Esophagus muscularis mucosa (tissue), 4 donors: ENCODE data around the gene CPA5. TPM values are rescaled to one million over a fixed set of nuclear protein-coding genes. Genes with fewer than 3 reads are reported as not detected.
A peak's percentile ranks its signal among the peaks of the same experiment; 100 is the strongest.

Experiments
- DNase-seq: peaks from one replicate; pipeline ENCODE4 v3.0.0-alpha.2; 2017; ENCODE audit errors: extremely low spot score
- H3K27ac ChIP-seq, 4 donors: fragments of 200-600 bp; sonication (generic); replicated peaks in 1 of 4; 1 replicate in 3 of 4; 2 replicates in 1 of 4; pipeline ENCODE4 v1.5.1; 2016 to 2019; ENCODE audit warnings: mild to moderate bottlenecking in 1 of 4
- H3K27me3 ChIP-seq, 4 donors: fragments of 200-600 bp; sonication (generic); one replicate each; pipeline versions ENCODE4 v1.5.1 to v1.6.0; 2016 to 2019
- H3K36me3 ChIP-seq, 4 donors: fragments of 200-600 bp; sonication (generic); one replicate each; pipeline ENCODE4 v1.5.1; 2016 to 2019
- H3K4me1 ChIP-seq, 4 donors: fragments of 200-600 bp; sonication (generic); one replicate each; pipeline ENCODE4 v1.5.1; 2016 to 2019
- H3K4me3 ChIP-seq, 4 donors: fragments of 200-600 bp; sonication (generic); 1 replicate in 2 of 4; 2 replicates in 2 of 4; pipeline ENCODE4 v1.5.1; 2016 to 2019; ENCODE audit warnings: mild to moderate bottlenecking in 4 of 4, moderate library complexity in 1 of 4
- H3K9me3 ChIP-seq, 4 donors: fragments of 200-600 bp; sonication (generic); 1 replicate in 3 of 4; 2 replicates in 1 of 4; pipeline ENCODE4 v1.5.1; 2016 to 2019
- CTCF ChIP-seq, 3 experiments: fragments of 200-600 bp in 2 of 3; fragments of 450-650 bp in 1 of 3; sonication (generic) in 2 of 3; IDR thresholded peaks; one replicate each; pipeline ENCODE4 v1.5.1; 2017 to 2019; ENCODE audit warnings: antibody characterized with exemption in 3 of 3, mild to moderate bottlenecking in 2 of 3, moderate library complexity in 1 of 3
- EP300 ChIP-seq: sonication (generic); formaldehyde crosslinking; IDR thresholded peaks from one replicate; pipeline ENCODE4 v1.6.1; 2017; ENCODE audit warnings: antibody characterized with exemption
- POLR2A ChIP-seq: fragments of 450-650 bp; IDR thresholded peaks from one replicate; pipeline ENCODE4 v1.6.1; 2017; ENCODE audit warnings: antibody characterized with exemption, moderate library complexity, mild to moderate bottlenecking, low read depth
- POLR2AphosphoS5 ChIP-seq, 2 donors: sonication (generic); formaldehyde crosslinking; IDR thresholded peaks; one replicate each; pipeline ENCODE4 v1.6.1; 2017; ENCODE audit warnings: antibody characterized with exemption in 2 of 2
- WGBS: methylation state at CpG from one replicate; pipeline ENCODE4 v1.1.5; 2018; 5-methylcytosine and 5-hydroxymethylcytosine counted together
- intact Hi-C: fragments of 100-400 bp; cut with DNase I; formaldehyde crosslinking; loops from one replicate; pipeline ENCODE4 v1.15.1; 2023
- total RNA-seq, 4 donors: library from RNA; depleted of rRNA; stranded (reverse); fragments of >200 nt; gene quantifications; one replicate each; pipeline versions ENCODE4 v1.1.0 to v1.2.1, GENCODE V29; 2016

Gene CPA5
- total RNA-seq, 4 donors from 2014 or later: not detected

- intact Hi-C loops: no loop called here
- 53% methylated on average over 5 of the region's 5 CpGs for WGBS
- peak; percentile 70 for DNase-seq
- no peaks in the 10 kb centered on the region for H3K27me3 ChIP-seq
- no peaks in the 10 kb centered on the region for H3K9me3 ChIP-seq
- H3K36me3 ChIP-seq: no peaks in the 10 kb centered on the region
- TF ChIP-seq POLR2A (no peak), POLR2AphosphoS5 (IDR thresholded peaks at IDR 0.05) (no peak), CTCF (IDR thresholded peaks at IDR 0.05) (no peak), EP300 (no peak)
- peak overlapping the region in 3 of 4 donors; percentile 25 to 53 (median 30) for H3K27ac ChIP-seq
- no peaks in the 10 kb centered on the region for H3K4me1 ChIP-seq
- H3K4me3 ChIP-seq: no peak overlapping the region
These were observed 48.5 kb downstream of the CPA5 start for GRCh38 chr7:130393101-130393561.

GRCh38 chr7:130393841-130394411 lies 49.3 kb downstream of the CPA5 start:
- Histone ChIP-seq H3K27ac (no peak overlapping the region), H3K4me3 (no peak overlapping the region), H3K4me1 (no peaks in the 10 kb centered on the region), H3K9me3 (no peaks in the 10 kb centered on the region), H3K36me3 (no peaks in the 10 kb centered on the region), H3K27me3 (no peaks in the 10 kb centered on the region)
- intact Hi-C loops: no loop called here
- TF ChIP-seq POLR2A (no peak), CTCF (IDR thresholded peaks at IDR 0.05) (no peak), EP300 (no peak), POLR2AphosphoS5 (IDR thresholded peaks at IDR 0.05) (no peak)
- peak; percentile 60 for DNase-seq
- 79% methylated on average over 10 of the region's 10 CpGs for WGBS

GRCh38 chr7:130394421-130395195 lies 50.0 kb downstream of the CPA5 start:
- intact Hi-C loops: no loop called here
- no peaks in the 10 kb centered on the region for H3K27me3 ChIP-seq
- no peaks in the 10 kb centered on the region for H3K9me3 ChIP-seq
- H3K4me3 ChIP-seq: no peak overlapping the region
- DNase-seq: peak; percentile 47
- WGBS: 87% methylated on average over 7 of the region's 7 CpGs
- TF ChIP-seq EP300: no peak
- TF ChIP-seq CTCF (IDR thresholded peaks at IDR 0.05): no peak
- TF ChIP-seq POLR2A: no peak
- TF ChIP-seq POLR2AphosphoS5 (IDR thresholded peaks at IDR 0.05): no peak
- no peak overlapping the region for H3K27ac ChIP-seq
- no peaks in the 10 kb centered on the region for H3K4me1 ChIP-seq
- H3K36me3 ChIP-seq: no peaks in the 10 kb centered on the region

GRCh38 chr7:130395421-130395820 lies 50.8 kb downstream of the CPA5 start:
- H3K27me3 ChIP-seq: no peaks in the 10 kb centered on the region
- intact Hi-C loops: no loop called here
- H3K4me3 ChIP-seq: no peak overlapping the region
- H3K27ac ChIP-seq: no peak overlapping the region
- 78% methylated on average over 5 of the region's 5 CpGs for WGBS
- H3K36me3 ChIP-seq: peaks cover 0 to 2% (median under 1%) of the 10 kb centered on the region in 4 donors
- no peak for DNase-seq
- no peaks in the 10 kb centered on the region for H3K4me1 ChIP-seq
- no peaks in the 10 kb centered on the region for H3K9me3 ChIP-seq
- TF ChIP-seq CTCF (IDR thresholded peaks at IDR 0.05) (no peak), POLR2A (no peak), EP300 (no peak), POLR2AphosphoS5 (IDR thresholded peaks at IDR 0.05) (no peak)
